Inflammatory macrophage treated with lipopolysaccharide for 4 hours (primary cell): ENCODE results near the gene SLC12A4.
"Not testable (repeated sequence)": the region's sequence is repeated elsewhere in the genome, so short reads cannot be mapped to it uniquely, and the experiment has no call there.

Experiments
- DNase-seq: peaks from one replicate; pipeline ENCODE4 v3.0.0-alpha.2; 2020

The SLC12A4 gene

DNA sequence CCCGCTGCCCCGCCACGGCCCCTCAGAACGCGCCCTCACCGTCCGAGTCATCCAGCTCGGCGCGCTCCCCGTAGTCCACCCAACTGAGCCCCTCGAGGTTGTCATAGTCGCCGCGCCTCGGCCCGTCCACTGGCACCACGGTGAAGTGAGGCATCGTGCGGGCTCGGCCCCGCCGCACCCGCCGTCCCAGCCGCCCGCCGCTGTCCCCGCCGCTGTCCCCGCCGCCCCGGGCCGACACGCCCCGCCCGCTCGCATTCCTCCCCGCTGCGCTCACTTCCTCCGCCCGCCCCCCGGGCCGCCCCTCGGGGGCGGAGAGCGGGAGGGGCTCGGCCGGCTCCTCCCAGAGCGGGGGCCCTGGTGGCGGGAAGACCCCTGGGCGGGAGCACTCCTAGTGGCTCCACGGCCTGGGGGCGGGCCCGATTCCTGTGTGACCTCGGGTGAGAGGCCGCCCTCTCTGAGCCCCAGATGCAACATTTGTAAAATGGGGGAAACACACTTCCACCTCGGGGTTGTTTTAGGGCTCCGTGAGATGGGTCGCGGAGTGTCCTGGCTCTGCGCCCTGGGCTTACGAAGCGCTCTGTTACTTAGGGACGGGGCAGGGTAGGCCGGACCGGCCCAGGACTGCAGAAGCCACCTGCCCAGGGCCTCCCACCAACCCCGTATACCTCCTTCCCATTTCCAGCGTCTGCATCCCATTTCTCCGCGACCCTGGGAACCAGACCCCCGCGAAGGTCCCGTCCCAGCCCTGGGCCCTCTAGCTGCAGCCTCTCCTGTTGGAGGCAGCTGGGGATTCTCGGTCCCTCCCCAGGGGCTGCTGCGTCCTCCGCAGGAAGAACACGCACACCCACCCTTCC lies at the start of gene SLC12A4:
Gene SLC12A4, minus strand, starts transcription at position 238 of the 854 bp plus-strand sequence. Its CDS starts 84 bp downstream, at position 154.
- DNase-seq, result peak; percentile 61

DNA sequence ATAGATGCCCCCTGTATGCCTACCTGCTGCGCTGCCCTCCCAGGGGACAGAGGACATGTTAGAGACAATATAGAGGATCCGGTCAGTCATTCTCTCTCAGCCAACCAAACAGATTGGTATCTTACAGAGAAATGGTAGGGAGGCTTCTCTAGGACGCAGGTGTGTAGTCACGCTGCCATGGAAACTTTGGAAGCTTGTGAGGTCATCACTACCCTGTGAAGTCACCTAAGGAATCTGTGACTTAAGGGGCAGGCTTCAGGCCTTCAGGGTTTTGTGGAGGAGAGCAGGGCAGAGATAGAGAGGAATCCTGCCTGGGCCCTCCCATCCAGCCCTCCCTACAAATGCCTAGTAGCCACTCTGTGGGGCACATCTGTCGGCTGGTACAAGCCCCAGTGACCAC lies 47.2 kb upstream of the SLC12A4 start, which contains the start of gene DPEP2NB:
Gene DPEP2NB, minus strand, starts transcription at position 231 of the 400 bp plus-strand sequence. Its CDS starts 141 bp downstream, at position 90.
- no peak for DNase-seq

GRCh38 chr16:68013440-68013839 lies 45.0 kb upstream of the SLC12A4 start:
- peak; percentile 20 for DNase-seq

DNA sequence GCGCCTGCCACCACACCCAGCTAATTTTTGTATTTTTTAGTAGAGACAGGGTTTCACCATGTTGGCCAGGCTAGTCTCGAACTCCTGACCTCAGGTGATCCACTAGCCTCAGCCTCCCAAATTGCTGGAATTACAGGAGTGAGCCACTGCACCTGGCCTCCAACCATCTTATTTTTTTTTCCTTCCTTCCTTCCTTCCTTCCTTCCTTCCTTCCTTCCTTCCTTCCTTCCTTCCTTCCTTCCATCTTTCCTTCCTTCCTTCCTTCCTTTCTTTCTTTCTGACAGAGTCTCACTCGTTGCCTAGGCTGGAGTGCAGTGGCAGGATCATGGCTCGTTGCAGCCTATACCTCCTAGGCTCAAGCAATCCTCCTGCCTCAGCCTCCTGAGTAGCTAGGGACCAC lies 41.4 kb upstream of the SLC12A4 start:
- not testable (repeated sequence) for DNase-seq

DNA sequence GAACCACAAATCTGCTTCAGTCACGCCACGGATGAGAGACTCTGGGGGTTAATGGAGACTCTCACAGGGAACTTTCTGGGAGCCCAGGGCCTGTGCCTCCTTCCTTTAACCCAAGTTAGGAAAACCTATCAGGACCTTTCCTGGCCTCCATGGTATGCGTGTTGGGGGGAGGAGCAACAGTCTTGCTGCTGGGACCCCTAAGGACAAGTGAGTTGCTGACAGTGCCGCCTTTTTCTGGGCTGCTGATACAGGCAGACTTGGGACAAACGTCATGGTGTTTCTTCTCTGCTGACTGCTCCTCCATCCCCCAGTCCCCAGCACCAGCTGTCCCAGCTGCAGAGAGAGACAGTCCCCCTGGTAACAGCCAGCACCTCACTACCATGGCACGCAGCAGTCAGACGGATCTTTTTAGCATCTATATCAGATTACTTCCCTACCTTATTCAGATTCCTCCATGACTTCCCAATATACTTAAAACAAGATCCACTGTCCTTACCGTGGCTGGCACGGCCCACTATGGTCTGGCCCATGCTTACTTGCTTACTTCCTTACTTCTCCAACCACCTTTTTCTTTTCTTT lies 40.8 kb upstream of the SLC12A4 start:
- no peak for DNase-seq

DNA sequence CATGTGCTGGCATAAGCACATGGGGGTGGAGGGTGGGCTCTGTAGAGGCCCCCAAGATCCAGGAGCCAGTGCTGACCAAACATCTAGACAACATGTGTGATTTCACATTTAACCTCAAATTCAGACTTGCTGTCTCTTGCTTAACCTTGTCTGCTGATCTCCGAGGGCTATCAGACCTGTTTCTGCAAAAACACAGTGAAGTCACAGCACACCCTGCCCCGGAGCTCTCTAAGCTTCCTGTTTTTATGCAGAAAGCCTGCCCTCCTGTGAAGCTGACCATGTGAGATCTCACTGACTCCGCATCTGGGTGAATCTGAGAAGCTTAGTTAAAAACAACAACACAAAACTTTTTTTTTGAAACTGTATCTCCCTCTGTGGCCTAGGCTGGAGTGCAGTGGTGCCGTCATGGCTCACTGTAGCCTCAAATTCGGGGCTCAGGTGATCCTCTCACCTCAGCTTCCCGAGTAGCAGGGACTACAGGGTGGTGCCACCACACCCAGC lies 37.4 kb upstream of the SLC12A4 start:
- DNase-seq, result peak; percentile 96

GRCh38 chr16:68005211-68005610 lies 36.8 kb upstream of the SLC12A4 start:
- peak; percentile 17 for DNase-seq

GRCh38 chr16:68003031-68003430 lies 34.6 kb upstream of the SLC12A4 start:
- DNase-seq, result no peak

- DNase-seq, result peak; percentile 13
These were observed 32.0 kb upstream of the SLC12A4 start for GRCh38 chr16:68000450-68000849.

GRCh38 chr16:67999985-68000384 lies 31.5 kb upstream of the SLC12A4 start:
- peak; percentile 77 for DNase-seq

- DNase-seq, result peak; percentile 90
These were observed 30.6 kb upstream of the SLC12A4 start, which contains the start of gene DPEP2 for GRCh38 chr16:67998779-67999688. Gene DPEP2, minus strand, starts transcription at chr16:67999484. Its CDS starts 6,272 bp downstream, at chr16:67993212.

DNA sequence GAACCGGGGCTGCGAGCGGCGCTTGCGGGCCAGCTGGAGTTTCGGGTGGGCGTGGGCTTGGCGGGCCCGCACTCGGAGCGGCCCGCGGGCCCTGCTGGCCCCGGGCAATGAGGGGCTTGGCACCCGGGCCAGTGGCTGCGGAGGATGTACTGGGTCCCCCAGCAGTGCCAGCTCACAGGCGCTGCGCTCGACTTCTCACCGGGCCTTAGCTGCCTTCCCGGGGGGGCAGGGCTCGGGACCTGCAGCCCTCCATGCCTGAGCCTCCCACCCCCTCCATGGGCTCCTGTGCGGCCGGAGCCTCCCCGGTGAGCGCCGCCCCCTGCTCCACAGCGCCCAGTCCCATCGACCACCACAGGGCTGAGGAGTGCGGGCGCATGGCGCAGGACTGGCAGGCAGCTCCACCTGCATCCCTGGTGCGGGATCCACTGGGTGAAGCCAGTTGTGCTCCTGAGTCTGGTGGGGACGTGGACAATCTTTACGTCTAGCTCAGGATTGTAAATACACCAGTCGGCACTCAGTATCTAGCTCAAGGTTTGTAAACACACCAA lies 29.9 kb upstream of the SLC12A4 start:
- not testable (repeated sequence) for DNase-seq

DNA sequence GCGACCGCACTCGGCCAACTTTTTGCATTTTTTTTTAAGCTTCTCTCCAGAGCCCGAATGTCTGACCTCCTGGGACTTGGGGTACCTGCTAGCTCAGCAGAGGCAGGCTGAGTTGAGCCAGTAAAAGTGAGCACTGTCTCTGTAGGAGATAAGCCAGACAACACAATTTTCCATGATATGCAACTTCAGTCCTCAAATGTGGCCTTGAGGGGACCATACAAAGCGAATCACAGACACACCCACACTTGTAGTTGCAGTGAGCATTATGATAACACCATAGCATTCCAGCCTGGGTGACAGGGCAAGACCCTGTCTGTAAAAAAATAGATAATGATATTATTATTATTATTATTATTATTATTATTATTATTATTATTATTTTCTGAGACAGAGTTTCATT lies 28.2 kb upstream of the SLC12A4 start:
- DNase-seq, result no peak

DNA sequence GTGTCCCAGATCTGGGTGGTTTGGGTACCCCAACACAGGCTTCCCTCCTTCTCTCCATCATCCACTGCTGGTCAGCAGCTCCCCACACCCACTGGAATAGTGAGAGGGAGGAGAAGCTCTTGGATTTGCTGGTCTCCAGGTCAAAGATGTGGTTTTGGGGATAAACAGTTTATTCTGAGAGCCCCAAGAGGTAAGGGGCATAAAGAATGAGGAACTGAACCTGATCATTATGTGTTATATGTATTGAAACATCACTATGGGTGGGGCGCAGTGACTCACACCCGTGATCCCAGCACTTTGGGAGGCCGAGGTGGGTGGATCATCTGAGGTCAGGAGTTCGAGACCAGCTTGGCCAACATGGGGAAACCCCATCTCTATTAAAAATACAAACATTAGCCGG lies 27.0 kb upstream of the SLC12A4 start:
- DNase-seq, result peak; percentile 83

GRCh38 chr16:67994040-67994408 lies 25.6 kb upstream of the SLC12A4 start:
- DNase-seq, result not testable (repeated sequence)

- peak; percentile 89 for DNase-seq
These were observed 25.0 kb upstream of the SLC12A4 start for GRCh38 chr16:67993207-67994039.

GRCh38 chr16:67992661-67993206 lies 24.3 kb upstream of the SLC12A4 start:
- no peak for DNase-seq

GRCh38 chr16:67990018-67990386 lies 21.6 kb upstream of the SLC12A4 start:
- DNase-seq, result no peak

- DNase-seq, result no peak
These were observed 21.0 kb upstream of the SLC12A4 start for GRCh38 chr16:67989322-67990017.

DNA sequence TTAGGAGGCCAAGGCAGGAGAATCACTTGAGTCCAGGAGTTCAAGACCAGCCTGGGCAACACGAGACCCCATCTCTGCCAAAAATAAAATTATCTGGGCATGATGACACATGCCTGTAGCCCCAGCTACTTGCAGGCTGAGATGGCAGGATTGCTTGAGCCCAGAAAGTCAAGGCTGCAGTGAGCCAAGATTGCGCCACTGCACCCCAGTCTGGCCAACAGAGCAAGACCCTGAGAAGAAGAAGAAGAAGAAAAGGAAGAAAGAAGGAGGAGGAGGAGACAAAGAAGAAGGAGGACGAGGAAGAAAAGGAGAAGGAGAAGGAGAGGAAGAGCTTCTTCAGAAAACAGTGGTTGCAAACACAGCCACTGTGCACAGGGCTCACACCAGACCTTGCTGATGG lies 20.2 kb upstream of the SLC12A4 start:
- no peak for DNase-seq
